ENCODE data around the gene ADIPOR2. TPM values are rescaled to one million over a fixed set of nuclear protein-coding genes. Genes with fewer than 3 reads are reported as not detected.

Gene ADIPOR2
- total and polyA plus RNA-seq, 2 donors (not counting 1 experiment from before 2014, with no cell fraction given) = 9.2 to 35.9 TPM

GRCh38 chr12:1795785-1796514, 105.1 kb downstream of the ADIPOR2 start:
- H2AFZ ChIP-seq (ENCODE audit: insufficient read depth, low read depth, low read length, poor library complexity, severe bottlenecking) = peak overlapping the region; percentile 88
- peaks cover 14 to 37% of the 10 kb centered on the region in 2 donors for H3K4me1 ChIP-seq (ENCODE audit: control insufficient read depth in 2 of 2, insufficient read depth in 2 of 2, low read length in 2 of 2)
- no peaks in the 10 kb centered on the region for H3K79me2 ChIP-seq (ENCODE audit: control insufficient read depth, insufficient read depth, low read length)
- peak; percentile 92 for ATAC-seq (ENCODE audit: low read depth)
- Mint-ChIP-seq H3K27me3 (no peaks in the 10 kb centered on the region), H3K4me1 (peaks cover 33% of the 10 kb centered on the region), H3K9me3 (ENCODE audit: insufficient read depth) (no peaks in the 10 kb centered on the region), H3K4me3 (peak overlapping the region; percentile 98), H3K27ac (peak overlapping the region; percentile 97)
- CTCF ChIA-PET = interaction anchor here (0.6 to 15.6 kb wide), 11 partner anchors 104 to 411 kb away, joined by 3 to 620 read pairs (median 4); partner anchors contain the start of gene CACNA2D4
- intact Hi-C loops (cut with micrococcal nuclease) = loop anchor here (1.0 kb wide), 6 partner anchors 8 to 495 kb away; partner anchors contain the start of gene DCP1B
- H3K4me2 ChIP-seq (replicated peaks; ENCODE audit: low read depth, low read length, poor library complexity, severe bottlenecking) = peak overlapping the region; percentile 94
- H3K4me3 ChIP-seq (ENCODE audit: control extremely low read depth in 1 of 5, extremely low read depth in 1 of 5, insufficient read depth in 1 of 5, low read depth in 2 of 5, low read length in 4 of 5) = peak overlapping the region; percentile 64 to 88 (median 67)
- peak; percentile 95 for DNase-seq
- H3K36me3 ChIP-seq (replicated peaks in 1 of 2; ENCODE audit: control extremely low read depth in 1 of 2, control insufficient read depth in 1 of 2, extremely low read depth in 1 of 2, insufficient read depth in 2 of 2, low read length in 1 of 2) = no peaks in the 10 kb centered on the region
- no peaks in the 10 kb centered on the region for H3K27me3 ChIP-seq (replicated peaks in 1 of 4; ENCODE audit: control extremely low read depth in 1 of 4, control insufficient read depth in 3 of 4, insufficient read depth in 4 of 4, low read length in 3 of 4)
- no peaks in the 10 kb centered on the region for H3K9me3 ChIP-seq (ENCODE audit: control extremely low read depth in 1 of 3, control insufficient read depth in 2 of 3, insufficient read depth in 1 of 3, low read length in 2 of 3)
- peak overlapping the region; percentile 80 for H3K9ac ChIP-seq (ENCODE audit: low read length)
- TF ChIP-seq EZH2 (IDR thresholded peaks at IDR 0.05; ENCODE audit: borderline replicate concordance, insufficient read depth, low read depth, low read length, poor library complexity, severe bottlenecking) = no peak
- peak; percentile 90 for TF ChIP-seq CTCF (IDR thresholded peaks at IDR 0.05)
- 11% methylated on average over 39 of the region's 45 CpGs for WGBS (ENCODE audit: insufficient coverage)
- H4K20me1 ChIP-seq (ENCODE audit: control insufficient read depth, insufficient read depth, low read length, poor library complexity, severe bottlenecking) = no peaks in the 10 kb centered on the region
- peak overlapping the region; percentile 67 to 83 for H3K27ac ChIP-seq (ENCODE audit: low read length in 2 of 2)
- POLR2A ChIA-PET = interaction anchor here (1.6 to 1.7 kb wide), 2 partner anchors 128 to 144 kb away, joined by 6 to 17 read pairs; no protein-coding TSS in a partner anchor

All from B cell (primary cell).